ENCODE data around the gene CNPY1.

Gene CNPY1

DNA sequence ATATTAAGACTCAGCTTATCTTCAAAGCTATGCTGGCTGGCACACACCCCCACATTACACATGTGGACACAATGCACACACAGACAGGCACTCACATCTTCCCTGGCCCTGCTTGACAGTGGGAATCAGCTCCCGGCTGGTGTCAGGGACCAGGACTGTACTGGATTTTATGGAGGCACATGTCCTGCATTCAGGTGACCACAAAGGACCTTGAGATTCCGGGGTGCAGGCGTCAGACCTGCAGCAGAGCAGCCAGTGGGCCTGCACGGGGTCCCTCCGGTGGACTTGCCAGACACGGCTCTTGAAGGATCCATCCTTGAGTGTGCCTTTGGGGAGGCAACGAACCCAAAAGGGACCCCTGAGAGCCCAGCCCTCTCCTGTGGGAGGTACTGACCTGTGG is 1.9 kb downstream of the CNPY1 start:
- Histone ChIP-seq H3K9me3 (ENCODE audit: low read length) (no peaks in the 10 kb centered on the region), H3F3A (ENCODE audit: insufficient read depth, low read length) (no peaks in the 10 kb centered on the region), H3K79me2 (ENCODE audit: insufficient read depth, low read length) (no peaks in the 10 kb centered on the region), H3K27ac (ENCODE audit: low read depth, low read length, poor library complexity, severe bottlenecking) (no peak overlapping the region), H3K4me2 (ENCODE audit: low read length) (no peak overlapping the region), H3K9me2 (ENCODE audit: low read depth, low read length) (no peaks in the 10 kb centered on the region), H3K4me1 (ENCODE audit: insufficient read depth, low read length, severe bottlenecking) (no peaks in the 10 kb centered on the region), H3K36me3 (ENCODE audit: insufficient read depth, low read length) (no peaks in the 10 kb centered on the region), H2AFZ (ENCODE audit: low read length) (no peak overlapping the region), H3K4me3 (ENCODE audit: low read depth, low read length, poor library complexity, severe bottlenecking) (no peak overlapping the region), H4K20me1 (ENCODE audit: insufficient read depth, low read length) (no peaks in the 10 kb centered on the region), H3K27me3 (ENCODE audit: insufficient read depth, low read length) (peaks cover 29% of the 10 kb centered on the region), H3K9ac (ENCODE audit: low read length) (no peak overlapping the region)
- TF ChIP-seq, protein P1, sequence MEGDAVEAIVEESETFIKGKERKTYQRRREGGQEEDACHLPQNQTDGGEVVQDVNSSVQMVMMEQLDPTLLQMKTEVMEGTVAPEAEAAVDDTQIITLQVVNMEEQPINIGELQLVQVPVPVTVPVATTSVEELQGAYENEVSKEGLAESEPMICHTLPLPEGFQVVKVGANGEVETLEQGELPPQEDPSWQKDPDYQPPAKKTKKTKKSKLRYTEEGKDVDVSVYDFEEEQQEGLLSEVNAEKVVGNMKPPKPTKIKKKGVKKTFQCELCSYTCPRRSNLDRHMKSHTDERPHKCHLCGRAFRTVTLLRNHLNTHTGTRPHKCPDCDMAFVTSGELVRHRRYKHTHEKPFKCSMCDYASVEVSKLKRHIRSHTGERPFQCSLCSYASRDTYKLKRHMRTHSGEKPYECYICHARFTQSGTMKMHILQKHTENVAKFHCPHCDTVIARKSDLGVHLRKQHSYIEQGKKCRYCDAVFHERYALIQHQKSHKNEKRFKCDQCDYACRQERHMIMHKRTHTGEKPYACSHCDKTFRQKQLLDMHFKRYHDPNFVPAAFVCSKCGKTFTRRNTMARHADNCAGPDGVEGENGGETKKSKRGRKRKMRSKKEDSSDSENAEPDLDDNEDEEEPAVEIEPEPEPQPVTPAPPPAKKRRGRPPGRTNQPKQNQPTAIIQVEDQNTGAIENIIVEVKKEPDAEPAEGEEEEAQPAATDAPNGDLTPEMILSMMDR (IDR thresholded peaks at IDR 0.05; ENCODE audit: low read length), result no peak
- TF ChIP-seq EZH2 (IDR thresholded peaks at IDR 0.05; ENCODE audit: borderline replicate concordance, low read length), result no peak

DNA sequence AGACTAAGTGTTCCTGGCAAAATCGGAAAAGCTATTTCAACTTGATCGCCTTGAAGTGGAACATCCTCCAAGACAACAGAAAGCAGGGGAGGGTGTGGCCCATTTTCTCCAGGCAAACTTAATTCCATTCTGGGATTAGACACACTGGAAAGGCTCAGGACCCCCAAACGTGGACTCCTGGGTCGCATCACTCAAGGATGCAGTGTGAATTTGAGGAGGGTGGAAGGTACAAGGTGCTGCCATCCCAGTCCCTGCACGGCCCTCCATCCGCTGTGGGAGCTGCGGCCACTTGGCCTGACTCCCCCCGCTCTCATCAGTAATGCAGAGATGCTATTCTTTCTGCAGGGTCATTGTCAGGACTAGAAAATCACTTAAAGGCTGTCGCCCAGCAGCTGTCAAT is 2.4 kb downstream of the CNPY1 start:
- peaks cover 29% of the 10 kb centered on the region for H3K27me3 ChIP-seq (ENCODE audit: insufficient read depth, low read length)
- H3K4me2 ChIP-seq (ENCODE audit: low read length), result no peak overlapping the region
- no peaks in the 10 kb centered on the region for H3K79me2 ChIP-seq (ENCODE audit: insufficient read depth, low read length)
- H2AFZ ChIP-seq (ENCODE audit: low read length), result no peak overlapping the region
- no peaks in the 10 kb centered on the region for H4K20me1 ChIP-seq (ENCODE audit: insufficient read depth, low read length)
- H3K4me1 ChIP-seq (ENCODE audit: insufficient read depth, low read length, severe bottlenecking), result no peaks in the 10 kb centered on the region
- H3K36me3 ChIP-seq (ENCODE audit: insufficient read depth, low read length), result no peaks in the 10 kb centered on the region
- no peaks in the 10 kb centered on the region for H3K9me2 ChIP-seq (ENCODE audit: low read depth, low read length)
- TF ChIP-seq EZH2 (IDR thresholded peaks at IDR 0.05; ENCODE audit: borderline replicate concordance, low read length), result no peak
- TF ChIP-seq, protein P1 (IDR thresholded peaks at IDR 0.05; ENCODE audit: low read length), result no peak
- H3F3A ChIP-seq (ENCODE audit: insufficient read depth, low read length), result no peaks in the 10 kb centered on the region
- no peak overlapping the region for H3K9ac ChIP-seq (ENCODE audit: low read length)
- H3K4me3 ChIP-seq (ENCODE audit: low read depth, low read length, poor library complexity, severe bottlenecking), result no peak overlapping the region
- no peaks in the 10 kb centered on the region for H3K9me3 ChIP-seq (ENCODE audit: low read length)
- H3K27ac ChIP-seq (ENCODE audit: low read depth, low read length, poor library complexity, severe bottlenecking), result no peak overlapping the region

DNA sequence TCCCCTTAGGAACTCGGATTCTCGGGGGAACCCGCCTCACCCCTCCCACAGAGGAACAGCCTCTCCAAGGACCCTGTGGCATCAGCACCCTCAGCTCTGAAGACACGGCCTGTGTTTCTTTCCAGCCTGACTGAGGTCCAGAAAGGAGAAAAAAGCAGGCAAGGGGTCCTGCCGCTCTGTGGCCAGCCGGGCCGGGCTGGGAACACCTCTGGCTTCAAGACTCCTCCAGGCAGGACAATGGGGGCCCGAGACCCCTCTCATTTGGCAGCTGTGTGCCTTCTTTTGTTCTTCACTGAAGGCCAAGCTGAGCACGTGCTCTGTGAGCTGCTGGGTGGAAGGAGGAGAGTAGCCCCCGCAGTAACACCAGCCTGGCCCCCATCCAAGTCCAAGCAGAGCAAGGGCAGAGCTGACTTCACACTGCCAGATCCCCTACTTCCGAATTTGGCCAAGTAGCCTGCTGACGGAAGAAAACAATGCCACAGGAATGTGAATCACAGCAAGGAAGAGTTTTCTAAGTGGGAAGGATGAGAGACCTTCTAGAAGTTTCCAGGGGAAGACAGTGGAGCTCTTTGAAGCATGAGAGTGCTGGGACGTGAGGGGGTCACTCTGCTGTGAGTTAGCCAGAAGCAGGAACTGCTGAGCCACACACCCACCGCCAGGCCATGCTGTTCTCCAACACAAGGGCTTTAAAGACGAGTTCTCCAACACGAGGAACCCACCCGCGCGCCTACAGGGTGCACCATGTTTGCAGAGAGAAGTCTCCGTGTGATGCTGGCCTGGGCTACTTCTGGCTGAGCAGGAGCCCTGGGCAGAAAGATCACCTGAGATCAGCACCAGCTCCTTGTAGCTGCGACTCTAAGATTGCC is 3.1 kb downstream of the CNPY1 start:
- Histone ChIP-seq H3K4me2 (ENCODE audit: low read length) (no peak overlapping the region), H3K9me3 (ENCODE audit: low read length) (no peaks in the 10 kb centered on the region), H3K36me3 (ENCODE audit: insufficient read depth, low read length) (no peaks in the 10 kb centered on the region), H3K9ac (ENCODE audit: low read length) (no peak overlapping the region), H3K9me2 (ENCODE audit: low read depth, low read length) (no peaks in the 10 kb centered on the region), H3F3A (ENCODE audit: insufficient read depth, low read length) (no peaks in the 10 kb centered on the region), H3K27ac (ENCODE audit: low read depth, low read length, poor library complexity, severe bottlenecking) (no peak overlapping the region), H3K4me3 (ENCODE audit: low read depth, low read length, poor library complexity, severe bottlenecking) (no peak overlapping the region), H3K4me1 (ENCODE audit: insufficient read depth, low read length, severe bottlenecking) (no peaks in the 10 kb centered on the region), H4K20me1 (ENCODE audit: insufficient read depth, low read length) (no peaks in the 10 kb centered on the region), H3K79me2 (ENCODE audit: insufficient read depth, low read length) (no peaks in the 10 kb centered on the region), H3K27me3 (ENCODE audit: insufficient read depth, low read length) (peaks cover 29% of the 10 kb centered on the region), H2AFZ (ENCODE audit: low read length) (no peak overlapping the region)
- no peak for TF ChIP-seq EZH2 (IDR thresholded peaks at IDR 0.05; ENCODE audit: borderline replicate concordance, low read length)
- TF ChIP-seq, protein P1 (IDR thresholded peaks at IDR 0.05; ENCODE audit: low read length), result peak; percentile 50

All from OCI-LY1 (cell line).